ENCODE measurements around the gene STK11IP.
"Not testable (repeated sequence)": the region's sequence is repeated elsewhere in the genome, so short reads cannot be mapped to it uniquely, and the experiment has no call there.

Gene STK11IP

DNA sequence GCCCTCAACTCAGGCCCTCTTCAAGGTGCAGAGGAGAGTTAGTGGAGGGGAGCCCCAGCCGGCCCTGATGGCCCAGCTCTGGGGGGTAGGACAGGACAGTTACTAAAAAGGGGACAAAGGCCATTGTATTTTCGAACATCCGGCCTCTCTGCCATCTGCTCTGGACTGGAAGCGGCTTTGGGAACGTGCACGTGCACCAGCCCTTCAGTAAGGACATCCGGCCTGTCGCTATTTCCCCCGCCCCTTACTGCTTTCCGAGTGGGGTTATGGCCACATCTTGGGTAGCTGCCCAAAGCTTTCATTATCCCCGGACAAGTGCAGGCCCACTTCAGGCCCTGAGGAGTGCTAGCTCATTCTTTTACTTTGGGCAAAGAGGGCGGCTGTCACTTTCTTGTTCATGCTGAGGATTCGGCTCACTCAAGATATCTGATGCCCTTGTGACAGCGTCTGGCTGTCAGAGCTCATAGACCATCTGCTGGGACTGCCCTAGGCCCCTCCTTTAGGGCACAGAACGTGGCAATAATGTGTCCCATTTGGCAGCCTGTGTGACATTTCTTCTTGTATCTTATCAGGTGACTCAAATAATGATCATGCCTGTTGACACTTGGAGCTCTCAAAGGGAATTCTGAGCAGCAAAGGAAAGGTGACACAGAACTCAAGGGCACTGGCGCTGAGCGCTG is 47.3 kb downstream of the STK11IP start:
- in situ Hi-C loops (cut with HindIII; ENCODE audit: low sequenced_read_pairs): loop anchor here (5.0 kb wide), 1 partner anchor 103 kb away; the partner anchor contains the start of genes CHPF and TMEM198

DNA sequence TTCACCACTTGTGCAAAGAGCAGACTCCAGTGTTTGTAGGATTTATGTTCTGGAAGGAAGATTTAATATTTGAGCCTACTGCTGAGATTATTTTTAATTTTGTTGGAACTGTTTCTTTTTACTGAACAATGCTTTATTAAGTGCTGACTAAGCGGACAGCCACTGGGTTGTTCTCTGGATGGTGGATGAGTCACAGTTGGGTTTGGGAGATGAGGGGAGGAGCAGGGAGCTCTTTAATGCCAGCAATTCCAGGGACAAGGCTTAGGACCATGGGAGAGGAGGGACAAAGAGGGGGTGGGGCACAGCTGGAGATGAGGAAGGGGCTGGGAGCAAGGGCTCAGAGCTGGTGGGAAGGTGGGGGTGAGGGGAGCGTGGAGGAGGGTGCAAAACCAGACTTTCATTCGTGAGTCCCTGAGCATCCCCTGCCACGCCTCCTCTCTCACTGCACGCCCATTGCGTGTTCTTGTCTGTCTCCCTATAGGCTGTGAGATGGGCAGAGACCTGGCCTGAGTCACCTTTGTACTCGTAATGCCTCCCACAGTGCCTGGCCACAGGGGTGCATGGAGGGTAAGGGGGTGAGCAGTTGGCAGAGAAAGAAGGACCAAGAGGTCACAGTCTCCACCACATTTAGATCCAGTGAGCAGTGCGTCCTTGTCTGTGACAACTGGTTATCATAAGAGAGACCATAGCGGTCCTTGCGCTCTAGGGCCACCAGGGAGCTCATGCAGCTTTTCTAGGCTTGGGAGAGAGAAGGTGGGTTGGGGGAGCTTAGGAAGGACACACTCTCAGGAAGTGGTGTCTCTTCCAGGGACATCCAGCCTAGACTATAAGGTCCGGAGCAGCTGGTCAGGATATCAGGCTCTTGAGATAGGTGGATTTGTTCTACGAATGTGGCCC is 48.2 kb downstream of the STK11IP start:
- in situ Hi-C loops (cut with HindIII; ENCODE audit: low sequenced_read_pairs): loop anchor here (5.0 kb wide), 1 partner anchor 104 kb away; the partner anchor contains the start of genes CHPF and TMEM198

DNA sequence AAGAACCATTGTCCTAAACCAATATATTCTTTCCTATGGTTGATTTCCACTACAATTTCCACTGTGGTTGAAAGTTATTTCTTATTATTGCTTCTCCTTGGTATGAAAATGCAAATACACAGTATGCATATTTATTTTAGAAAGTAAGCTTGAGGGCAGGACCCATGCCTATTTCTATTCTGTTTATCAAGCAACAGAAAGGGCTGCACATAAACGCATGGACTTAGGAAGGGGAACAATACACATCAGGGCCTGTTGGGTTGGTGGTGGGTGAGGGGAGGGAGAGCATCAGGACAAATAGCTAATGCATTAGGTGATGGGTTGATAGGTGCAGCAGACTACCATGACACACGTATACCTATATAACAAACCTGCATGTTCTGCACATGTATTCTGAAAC is 50.5 kb downstream of the STK11IP start:
- in situ Hi-C loops (cut with HindIII; ENCODE audit: low sequenced_read_pairs): loop anchor here (5.0 kb wide), 1 partner anchor 106 kb away; the partner anchor contains the start of genes CHPF and TMEM198

DNA sequence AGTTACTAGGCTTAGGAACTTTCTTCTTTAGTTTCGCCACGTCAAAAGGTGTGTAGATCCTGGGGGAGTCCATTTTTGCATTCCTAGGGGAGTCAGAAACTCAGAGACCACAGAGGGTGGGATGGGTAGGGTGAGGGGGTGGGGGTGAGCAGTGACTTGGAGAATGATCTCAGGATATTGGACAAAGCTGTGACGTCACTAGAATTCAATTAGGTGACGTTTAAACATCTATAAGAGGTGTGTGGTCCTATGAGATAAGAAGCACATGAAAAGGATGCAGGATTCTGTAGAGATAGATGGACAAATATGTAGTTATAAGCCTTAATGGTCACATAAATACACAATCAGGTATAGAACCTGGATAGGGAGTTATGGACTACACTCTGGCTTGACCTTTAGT is 51.3 kb downstream of the STK11IP start:
- in situ Hi-C loops (cut with HindIII; ENCODE audit: low sequenced_read_pairs): loop anchor here (5.0 kb wide), 1 partner anchor 107 kb away; the partner anchor contains the start of genes CHPF and TMEM198

DNA sequence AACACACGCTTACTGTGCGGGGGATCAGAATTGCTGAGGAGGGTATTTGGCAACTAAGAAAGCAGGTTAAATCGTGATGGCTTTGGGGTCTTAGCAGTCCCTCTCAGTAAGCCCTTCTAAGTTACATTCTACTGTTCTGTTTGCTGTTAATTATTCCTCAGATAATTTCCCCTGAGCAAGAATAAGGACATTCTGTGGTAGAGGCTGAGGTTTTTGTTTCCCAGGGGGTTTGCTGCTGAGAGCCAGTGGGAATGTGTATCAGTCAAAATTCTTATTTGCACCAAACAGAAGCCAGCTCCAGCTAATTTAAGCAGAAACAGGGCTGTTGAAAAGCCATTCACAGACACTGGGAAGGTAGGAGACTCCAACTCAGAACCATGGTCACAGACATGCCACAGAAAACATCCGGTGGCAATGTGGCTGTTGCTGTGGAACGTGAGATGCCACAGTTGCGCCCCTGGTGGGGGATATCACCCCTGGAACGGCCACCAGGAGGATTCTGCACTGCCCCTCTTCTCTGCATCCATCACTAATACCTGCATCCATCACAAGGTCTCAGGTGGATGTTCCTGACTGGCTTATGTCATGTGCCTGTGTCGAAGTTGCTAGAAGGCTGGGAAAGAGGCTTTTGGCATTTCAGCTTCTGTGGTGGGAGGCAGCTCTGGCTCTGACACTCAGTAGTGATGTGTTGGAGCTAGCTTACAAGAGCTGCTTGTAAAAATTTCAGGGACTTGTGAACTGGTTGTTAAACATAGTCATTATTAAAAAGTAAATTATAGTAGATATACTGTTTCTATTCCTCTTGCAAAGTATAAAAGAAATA is 53.0 kb downstream of the STK11IP start:
- in situ Hi-C loops (cut with HindIII; ENCODE audit: low sequenced_read_pairs): no loop called here

DNA sequence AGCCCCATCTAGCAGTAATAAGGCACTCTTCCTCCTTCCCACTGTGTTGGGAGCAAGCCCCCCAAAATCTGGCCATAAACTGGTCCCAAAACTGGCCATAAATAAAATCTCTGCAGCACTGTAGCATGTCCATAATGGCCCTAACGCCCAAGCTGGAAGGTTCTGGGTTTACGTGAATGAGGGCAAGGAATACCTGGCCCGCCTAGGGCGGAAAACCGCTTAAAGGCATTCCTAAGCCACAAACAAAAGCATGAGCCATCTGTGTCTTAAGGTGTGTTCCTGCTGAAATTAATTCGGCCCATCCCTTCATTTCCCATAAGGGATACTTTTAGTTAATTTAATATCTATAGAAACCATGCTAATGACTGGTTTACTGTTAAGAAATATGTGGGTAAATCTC is 54.0 kb downstream of the STK11IP start:
- in situ Hi-C loops (cut with HindIII; ENCODE audit: low sequenced_read_pairs): not testable (repeated sequence)

DNA sequence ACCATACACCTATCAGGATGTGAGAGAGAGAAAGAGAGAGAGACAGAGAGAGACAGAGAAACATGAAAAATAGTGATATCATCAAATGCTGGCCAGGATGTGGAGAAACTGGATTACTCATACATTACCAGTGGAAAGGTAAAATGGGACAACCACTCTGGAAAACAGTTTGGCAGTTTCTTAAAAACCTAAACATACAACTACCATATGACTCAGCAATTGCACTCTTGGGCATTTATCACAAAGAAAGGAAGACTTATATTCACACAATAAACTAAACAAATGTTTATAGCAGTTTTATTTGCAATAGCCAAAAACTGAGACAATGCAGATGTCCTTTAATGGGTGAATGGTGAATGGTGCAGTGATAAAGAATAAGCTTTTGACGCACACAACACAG is 58.9 kb downstream of the STK11IP start:
- in situ Hi-C loops (cut with HindIII; ENCODE audit: low sequenced_read_pairs): loop anchor here (5.0 kb wide), 1 partner anchor 79 kb away; no protein-coding TSS in a partner anchor

DNA sequence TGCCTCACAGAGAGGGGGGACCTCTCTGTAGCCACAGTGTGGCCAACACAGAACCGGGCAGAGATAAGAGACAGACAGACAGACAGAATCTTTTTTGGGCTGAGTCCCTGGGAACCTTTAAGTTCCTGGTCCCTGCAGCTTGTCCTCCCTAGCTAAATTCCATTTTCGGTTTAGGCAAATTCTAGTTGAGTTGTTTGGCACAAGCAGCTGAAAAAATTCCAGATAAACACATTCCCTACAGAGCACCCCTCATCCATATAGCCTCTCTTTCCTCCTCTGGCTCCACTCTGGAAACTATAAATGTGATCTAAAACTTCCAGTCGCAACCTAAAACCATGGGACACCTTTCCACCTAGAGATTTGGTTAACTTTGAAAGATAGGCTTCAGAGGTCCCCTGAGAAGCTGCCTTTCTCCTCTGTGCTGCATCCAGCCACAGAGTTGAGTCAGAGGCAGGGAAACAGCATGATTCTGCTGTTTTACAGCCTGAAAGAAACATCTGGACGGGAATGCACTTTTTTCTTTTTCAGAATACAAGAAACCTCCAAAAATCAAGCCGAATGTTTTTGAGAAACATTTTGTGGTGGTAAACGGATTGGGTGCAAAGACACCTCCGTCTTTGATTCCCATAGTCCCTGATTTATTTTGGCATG is 60.7 kb downstream of the STK11IP start:
- in situ Hi-C loops (cut with HindIII; ENCODE audit: low sequenced_read_pairs): loop anchor here (5.0 kb wide), 1 partner anchor 81 kb away; no protein-coding TSS in a partner anchor

DNA sequence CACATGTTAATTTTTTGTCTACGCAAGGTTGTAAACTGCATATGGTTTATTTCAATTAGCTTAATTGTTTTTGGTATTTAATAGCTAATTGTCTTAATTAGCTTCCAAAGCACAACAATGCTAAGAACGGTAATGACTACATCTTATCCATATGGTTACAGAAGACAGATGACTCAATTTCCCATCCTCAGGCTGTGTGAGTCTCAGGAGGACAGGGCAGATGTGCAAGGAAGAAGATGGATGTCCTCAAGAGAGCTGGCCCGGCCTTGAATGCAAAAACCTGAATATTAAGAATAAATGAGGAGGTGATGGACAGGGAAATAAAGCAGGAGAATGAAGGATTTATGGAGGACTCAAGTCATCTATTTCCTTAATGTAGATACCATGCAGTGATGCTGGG is 61.2 kb downstream of the STK11IP start:
- in situ Hi-C loops (cut with HindIII; ENCODE audit: low sequenced_read_pairs): loop anchor here (5.0 kb wide), 1 partner anchor 82 kb away; no protein-coding TSS in a partner anchor

DNA sequence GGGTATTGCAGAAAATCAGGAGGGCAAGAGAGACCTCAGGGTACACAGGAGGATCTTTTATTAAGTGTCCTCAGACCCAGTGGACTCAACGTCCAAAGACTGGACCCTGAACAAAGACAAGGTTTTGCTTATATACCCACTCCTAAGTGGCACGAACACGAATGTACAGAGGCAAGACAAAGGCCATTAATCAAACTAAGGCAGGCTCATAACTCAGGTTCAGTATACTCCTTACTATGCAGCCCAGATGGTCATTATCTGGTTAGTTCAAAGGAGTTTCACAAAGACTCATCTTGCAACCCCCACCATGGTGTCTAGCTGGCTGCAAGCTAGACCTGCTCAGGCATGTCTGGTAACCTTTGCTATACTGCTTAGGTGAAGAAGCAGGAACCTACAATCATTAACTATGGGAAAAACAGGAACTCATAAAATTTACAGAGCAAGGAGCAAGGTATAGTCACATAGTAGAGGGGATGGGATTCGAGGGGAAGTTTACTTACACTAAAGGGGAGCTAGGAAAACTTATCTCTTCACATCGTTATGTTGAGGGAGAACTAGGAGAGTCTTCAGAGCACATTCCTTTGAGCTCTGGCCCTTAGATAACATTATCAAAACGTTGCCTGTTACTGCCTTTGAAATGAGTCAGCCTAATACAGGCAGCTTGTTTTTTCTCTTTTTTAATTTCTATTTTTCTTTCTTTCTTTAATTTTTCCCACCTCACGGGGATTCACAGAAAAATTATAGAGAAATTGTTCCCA is 63.7 kb downstream of the STK11IP start:
- in situ Hi-C loops (cut with HindIII; ENCODE audit: low sequenced_read_pairs): no loop called here

DNA sequence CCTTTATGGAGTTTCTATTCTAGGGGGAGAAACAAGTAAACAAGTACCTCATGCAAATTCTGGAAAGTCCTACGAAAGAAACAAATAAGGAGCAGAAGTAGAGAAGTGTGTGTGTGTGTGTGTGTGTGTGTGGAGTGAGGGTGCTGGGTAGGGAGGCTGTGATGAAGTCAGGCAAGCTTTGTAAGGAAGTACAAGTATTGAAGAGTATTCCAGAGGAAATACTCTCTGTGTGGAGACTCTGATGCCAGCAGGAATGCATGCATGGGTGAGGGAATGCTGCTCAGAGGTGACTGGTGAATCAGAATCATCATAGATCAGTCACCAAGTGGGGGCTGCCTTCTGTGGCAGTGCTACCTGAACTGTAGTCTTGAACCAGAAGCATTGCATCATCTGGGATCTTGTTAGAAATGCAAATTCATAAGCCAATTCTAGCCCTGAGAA is 64.3 kb downstream of the STK11IP start:
- in situ Hi-C loops (cut with HindIII; ENCODE audit: low sequenced_read_pairs): no loop called here

DNA sequence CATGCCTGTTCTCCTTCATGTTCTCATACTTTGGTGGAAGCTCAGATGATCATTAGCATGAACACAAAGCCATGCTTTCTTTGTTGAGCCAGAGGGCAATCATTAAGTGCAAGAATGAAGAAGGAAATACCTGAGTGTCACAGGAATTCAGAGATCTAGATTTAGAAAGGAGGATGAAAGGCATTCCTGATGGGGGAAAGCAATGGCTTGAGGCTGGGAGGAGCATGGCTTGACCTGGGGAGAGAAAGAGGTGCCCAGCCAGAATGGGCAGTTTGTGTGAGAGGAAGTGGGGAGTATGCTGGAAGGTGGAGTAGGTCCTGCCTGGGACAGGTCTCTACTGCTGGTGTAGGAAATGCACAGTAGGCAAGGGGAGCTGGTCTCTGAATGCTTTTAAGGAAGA is 64.9 kb downstream of the STK11IP start:
- in situ Hi-C loops (cut with HindIII; ENCODE audit: low sequenced_read_pairs): no loop called here

DNA sequence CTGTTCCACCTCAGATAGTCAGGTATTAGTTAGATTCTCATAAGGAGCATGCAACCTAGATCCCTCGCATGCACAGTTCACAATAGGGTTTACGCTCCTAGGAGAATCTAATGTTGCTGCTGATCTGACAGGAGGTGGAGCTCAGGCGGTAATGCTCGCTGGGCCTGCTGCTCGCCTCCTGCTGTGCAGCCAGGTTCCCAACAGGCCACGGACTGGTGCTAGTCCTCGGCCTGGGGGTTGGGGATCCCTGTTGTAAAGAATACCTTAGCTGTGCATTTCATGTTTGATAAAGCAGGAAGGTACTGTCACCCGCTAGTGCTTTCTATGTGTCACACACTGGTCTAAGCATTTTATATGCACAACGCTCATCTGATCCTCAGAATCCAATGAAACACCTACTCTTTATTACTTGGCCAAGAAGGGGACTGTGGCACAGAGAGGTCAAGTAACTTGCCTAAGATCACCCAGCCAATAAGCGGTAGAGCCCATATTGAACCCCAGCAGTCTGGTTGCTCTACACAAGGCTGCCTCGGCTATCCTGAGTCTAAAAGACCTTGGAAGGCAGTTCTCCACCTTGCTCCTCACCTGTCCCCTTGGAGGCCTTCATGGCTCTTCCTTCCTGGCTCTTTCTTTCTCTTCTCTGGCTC is 65.6 kb downstream of the STK11IP start:
- in situ Hi-C loops (cut with HindIII; ENCODE audit: low sequenced_read_pairs): no loop called here

DNA sequence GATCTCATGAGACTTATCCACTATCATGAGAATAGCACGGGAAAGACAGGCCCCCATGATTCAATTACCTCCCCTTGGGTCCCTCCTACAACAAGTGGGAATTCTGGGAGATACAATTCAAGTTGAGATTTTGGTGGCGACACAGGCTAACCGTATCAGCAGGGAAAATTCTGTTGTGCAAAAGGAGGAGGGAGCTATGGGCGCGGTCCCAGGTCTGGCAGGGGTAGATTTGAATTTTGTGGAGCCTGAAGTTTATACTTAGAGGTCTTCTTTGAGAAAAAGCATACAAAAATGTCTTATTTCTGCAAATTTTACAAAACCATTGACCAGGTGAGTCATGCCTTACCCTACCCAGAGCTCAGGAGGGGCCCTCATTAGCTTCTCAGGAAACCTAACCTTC is 66.4 kb downstream of the STK11IP start:
- in situ Hi-C loops (cut with HindIII; ENCODE audit: low sequenced_read_pairs): no loop called here

DNA sequence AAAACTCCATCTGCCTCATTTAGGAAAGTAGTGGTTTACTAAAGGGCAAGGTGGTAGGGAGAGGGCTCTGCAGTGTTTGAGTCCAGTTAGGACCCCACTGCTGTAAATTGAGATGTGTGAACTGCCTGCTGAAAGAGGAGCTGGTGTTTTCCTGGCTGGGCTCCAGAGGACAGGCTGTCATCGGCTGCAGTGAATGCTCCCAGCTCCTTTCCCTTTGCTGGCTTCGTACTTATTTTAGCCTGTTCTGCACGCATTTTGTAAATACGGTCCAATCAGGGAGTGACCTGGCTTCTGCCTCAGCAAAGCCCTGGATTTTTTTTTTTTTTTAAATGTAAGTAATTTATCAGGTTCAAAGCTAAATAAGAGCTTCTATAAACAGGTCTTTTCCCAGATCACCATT is 67.3 kb downstream of the STK11IP start:
- in situ Hi-C loops (cut with HindIII; ENCODE audit: low sequenced_read_pairs): no loop called here

DNA sequence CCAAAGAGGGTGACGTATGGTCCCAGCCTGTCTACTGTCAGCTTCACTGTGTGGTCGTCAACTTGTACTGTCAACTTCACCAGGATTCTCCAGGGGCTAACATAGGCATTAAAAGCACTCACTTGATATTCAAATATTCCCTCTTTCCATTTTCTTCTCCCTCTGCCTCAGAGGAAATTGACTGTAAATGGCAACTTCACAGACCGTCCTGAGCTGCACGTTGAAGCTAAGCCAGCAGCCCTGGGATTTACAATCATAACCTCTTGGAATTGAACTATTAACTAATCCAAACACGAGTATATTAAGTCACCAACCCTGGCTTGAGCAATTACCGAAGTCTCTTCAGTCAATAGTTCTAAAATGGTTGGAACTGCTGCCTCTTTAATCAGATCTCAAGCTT is 68.3 kb downstream of the STK11IP start:
- in situ Hi-C loops (cut with HindIII; ENCODE audit: low sequenced_read_pairs): no loop called here

Data from endothelial cell of hepatic sinusoid (primary cell).